GM12878 (cell line): ENCODE measurements around the gene ZBTB3. TPM values are rescaled to one million over a fixed set of nuclear protein-coding genes. Genes with fewer than 3 reads are reported as not detected.

Source experiments
- CBFB ChIP-seq: IDR thresholded peaks from 2 replicates; pipeline ENCODE4 v1.6.1; 2016; ENCODE audit warnings: antibody characterized with exemption, low read depth
- CBX3 ChIP-seq: fragments of 200-600 bp; sonication (generic); IDR thresholded peaks from 2 replicates; pipeline ENCODE4 v1.6.1; 2016; ENCODE audit warnings: low read depth, borderline replicate concordance
- CREB1 ChIP-seq: IDR thresholded peaks from 2 replicates; pipeline ENCODE4 v1.6.1; 2012; ENCODE audit warnings: low read depth, mild to moderate bottlenecking, inconsistent platforms
- FOXM1 ChIP-seq: IDR thresholded peaks from 2 replicates; pipeline ENCODE4 v1.6.1; 2012; ENCODE audit warnings: low read depth, mild to moderate bottlenecking, inconsistent platforms, low read length, moderate library complexity
- JUNB ChIP-seq: IDR thresholded peaks from 2 replicates; pipeline ENCODE4 v1.6.1; 2016; ENCODE audit warnings: antibody characterized with exemption, mild to moderate bottlenecking
- PML ChIP-seq: IDR thresholded peaks from 2 replicates; pipeline ENCODE4 v1.6.1; 2012; ENCODE audit warnings: low read length, inconsistent platforms
- POLR2AphosphoS2 ChIP-seq: IDR thresholded peaks from 2 replicates; pipeline ENCODE4 v1.6.1; 2011; ENCODE audit warnings: low read depth, mild to moderate bottlenecking, low read length, improper control_type of control experiment, moderate library complexity
- RAD51 ChIP-seq: fragments of 450-650 bp; IDR thresholded peaks from 2 replicates; pipeline ENCODE4 v1.6.1; 2016; ENCODE audit warnings: moderate library complexity, mild to moderate bottlenecking, inconsistent platforms
- RELA ChIP-seq: fragments of 450-650 bp; IDR thresholded peaks from 2 replicates; pipeline ENCODE4 v1.8.0; 2014; ENCODE audit warnings: borderline replicate concordance; ENCODE audit not compliant: partially characterized antibody
- RUNX3 ChIP-seq: IDR thresholded peaks from 2 replicates; pipeline ENCODE4 v1.6.1; 2012; ENCODE audit warnings: low read length, inconsistent platforms
- TCF3 ChIP-seq: IDR thresholded peaks from 2 replicates; pipeline ENCODE4 v1.6.1; 2012; ENCODE audit warnings: low read depth, mild to moderate bottlenecking, low read length, borderline replicate concordance; ENCODE audit not compliant: insufficient read depth
- polyA plus RNA-seq, 11 experiments: library from polyadenylated mRNA; depleted of rRNA in 4 of 11; unstranded in 6 of 11; stranded (reverse) in 5 of 11; fragments of >200 nt; fragmentation: Nextera tagmentation in 4 of 11; fragmentation: Illumina TruSeq in 1 of 11; extraction: Ambion mirVana in 4 of 11; extraction: Trizol in 1 of 11; gene quantifications; 1 replicate in 1 of 11; 2 replicates in 10 of 11; pipeline versions ENCODE4 v1.2.1 to v1.2.3, GENCODE V29; 2011 to 2016; ENCODE audit warnings: inconsistent platforms in 2 of 11, missing spikeins in 2 of 11, low read depth in 1 of 11
- total RNA-seq, 4 experiments: library from RNA; depleted of rRNA in 3 of 4; stranded (reverse); fragments of >200 nt in 3 of 4; fragmentation: Illumina TruSeq in 1 of 4; extraction: Trizol in 1 of 4; gene quantifications; 2 replicates each; pipeline versions ENCODE4 v1.2.1 to v1.2.3, GENCODE V29; 2013 to 2021
- TF ChIP-seq, protein P1 (sequence below): fragments of 450-650 bp; IDR thresholded peaks from 2 replicates; pipeline ENCODE4 v1.6.1; 2018; ENCODE audit warnings: mild to moderate bottlenecking, low read depth, moderate library complexity; ENCODE audit not compliant: partially characterized antibody
- TF ChIP-seq, protein P2 (sequence below): fragments of 450-650 bp; IDR thresholded peaks from 2 replicates; pipeline ENCODE4 v1.6.1; 2017; ENCODE audit warnings: antibody characterized with exemption, mild to moderate bottlenecking, moderate library complexity
- TF ChIP-seq, protein P3 (sequence below): fragments of 450-650 bp; formaldehyde crosslinking; IDR thresholded peaks from 2 replicates; pipeline ENCODE4 v1.5.0; 2022; ENCODE audit warnings: mild to moderate bottlenecking, missing genetic modification characterization
- TF ChIP-seq, protein P4 (sequence below): IDR thresholded peaks from 2 replicates; pipeline ENCODE4 v1.6.1; 2011; ENCODE audit warnings: borderline replicate concordance, low read depth, mild to moderate bottlenecking, moderate library complexity, low read length; ENCODE audit not compliant: insufficient read depth, poor library complexity, severe bottlenecking

Gene ZBTB3
- total and polyA plus RNA-seq, 10 of the 15 experiments (the other 5 are each of a cell fraction or from before 2014, with no cell fraction given): 1.4 to 7.7 (median 4.8) TPM

GRCh38 chr11:62753736-62754603 lies at the start of gene ZBTB3 (continued):
- no peak for TF ChIP-seq FOXM1
- TF ChIP-seq RUNX3: peak; percentile 37; the same call in 1 of the 2 replicates
- no peak for TF ChIP-seq RELA
- no peak for TF ChIP-seq TCF3
- TF ChIP-seq, protein P1, sequence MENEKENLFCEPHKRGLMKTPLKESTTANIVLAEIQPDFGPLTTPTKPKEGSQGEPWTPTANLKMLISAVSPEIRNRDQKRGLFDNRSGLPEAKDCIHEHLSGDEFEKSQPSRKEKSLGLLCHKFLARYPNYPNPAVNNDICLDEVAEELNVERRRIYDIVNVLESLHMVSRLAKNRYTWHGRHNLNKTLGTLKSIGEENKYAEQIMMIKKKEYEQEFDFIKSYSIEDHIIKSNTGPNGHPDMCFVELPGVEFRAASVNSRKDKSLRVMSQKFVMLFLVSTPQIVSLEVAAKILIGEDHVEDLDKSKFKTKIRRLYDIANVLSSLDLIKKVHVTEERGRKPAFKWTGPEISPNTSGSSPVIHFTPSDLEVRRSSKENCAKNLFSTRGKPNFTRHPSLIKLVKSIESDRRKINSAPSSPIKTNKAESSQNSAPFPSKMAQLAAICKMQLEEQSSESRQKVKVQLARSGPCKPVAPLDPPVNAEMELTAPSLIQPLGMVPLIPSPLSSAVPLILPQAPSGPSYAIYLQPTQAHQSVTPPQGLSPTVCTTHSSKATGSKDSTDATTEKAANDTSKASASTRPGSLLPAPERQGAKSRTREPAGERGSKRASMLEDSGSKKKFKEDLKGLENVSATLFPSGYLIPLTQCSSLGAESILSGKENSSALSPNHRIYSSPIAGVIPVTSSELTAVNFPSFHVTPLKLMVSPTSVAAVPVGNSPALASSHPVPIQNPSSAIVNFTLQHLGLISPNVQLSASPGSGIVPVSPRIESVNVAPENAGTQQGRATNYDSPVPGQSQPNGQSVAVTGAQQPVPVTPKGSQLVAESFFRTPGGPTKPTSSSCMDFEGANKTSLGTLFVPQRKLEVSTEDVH: peak; percentile 69
- TF ChIP-seq, protein P2, sequence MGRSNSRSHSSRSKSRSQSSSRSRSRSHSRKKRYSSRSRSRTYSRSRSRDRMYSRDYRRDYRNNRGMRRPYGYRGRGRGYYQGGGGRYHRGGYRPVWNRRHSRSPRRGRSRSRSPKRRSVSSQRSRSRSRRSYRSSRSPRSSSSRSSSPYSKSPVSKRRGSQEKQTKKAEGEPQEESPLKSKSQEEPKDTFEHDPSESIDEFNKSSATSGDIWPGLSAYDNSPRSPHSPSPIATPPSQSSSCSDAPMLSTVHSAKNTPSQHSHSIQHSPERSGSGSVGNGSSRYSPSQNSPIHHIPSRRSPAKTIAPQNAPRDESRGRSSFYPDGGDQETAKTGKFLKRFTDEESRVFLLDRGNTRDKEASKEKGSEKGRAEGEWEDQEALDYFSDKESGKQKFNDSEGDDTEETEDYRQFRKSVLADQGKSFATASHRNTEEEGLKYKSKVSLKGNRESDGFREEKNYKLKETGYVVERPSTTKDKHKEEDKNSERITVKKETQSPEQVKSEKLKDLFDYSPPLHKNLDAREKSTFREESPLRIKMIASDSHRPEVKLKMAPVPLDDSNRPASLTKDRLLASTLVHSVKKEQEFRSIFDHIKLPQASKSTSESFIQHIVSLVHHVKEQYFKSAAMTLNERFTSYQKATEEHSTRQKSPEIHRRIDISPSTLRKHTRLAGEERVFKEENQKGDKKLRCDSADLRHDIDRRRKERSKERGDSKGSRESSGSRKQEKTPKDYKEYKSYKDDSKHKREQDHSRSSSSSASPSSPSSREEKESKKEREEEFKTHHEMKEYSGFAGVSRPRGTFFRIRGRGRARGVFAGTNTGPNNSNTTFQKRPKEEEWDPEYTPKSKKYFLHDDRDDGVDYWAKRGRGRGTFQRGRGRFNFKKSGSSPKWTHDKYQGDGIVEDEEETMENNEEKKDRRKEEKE: no peak
- no peak for TF ChIP-seq RAD51
- TF ChIP-seq CREB1: peak; percentile 66
- TF ChIP-seq, protein P3, sequence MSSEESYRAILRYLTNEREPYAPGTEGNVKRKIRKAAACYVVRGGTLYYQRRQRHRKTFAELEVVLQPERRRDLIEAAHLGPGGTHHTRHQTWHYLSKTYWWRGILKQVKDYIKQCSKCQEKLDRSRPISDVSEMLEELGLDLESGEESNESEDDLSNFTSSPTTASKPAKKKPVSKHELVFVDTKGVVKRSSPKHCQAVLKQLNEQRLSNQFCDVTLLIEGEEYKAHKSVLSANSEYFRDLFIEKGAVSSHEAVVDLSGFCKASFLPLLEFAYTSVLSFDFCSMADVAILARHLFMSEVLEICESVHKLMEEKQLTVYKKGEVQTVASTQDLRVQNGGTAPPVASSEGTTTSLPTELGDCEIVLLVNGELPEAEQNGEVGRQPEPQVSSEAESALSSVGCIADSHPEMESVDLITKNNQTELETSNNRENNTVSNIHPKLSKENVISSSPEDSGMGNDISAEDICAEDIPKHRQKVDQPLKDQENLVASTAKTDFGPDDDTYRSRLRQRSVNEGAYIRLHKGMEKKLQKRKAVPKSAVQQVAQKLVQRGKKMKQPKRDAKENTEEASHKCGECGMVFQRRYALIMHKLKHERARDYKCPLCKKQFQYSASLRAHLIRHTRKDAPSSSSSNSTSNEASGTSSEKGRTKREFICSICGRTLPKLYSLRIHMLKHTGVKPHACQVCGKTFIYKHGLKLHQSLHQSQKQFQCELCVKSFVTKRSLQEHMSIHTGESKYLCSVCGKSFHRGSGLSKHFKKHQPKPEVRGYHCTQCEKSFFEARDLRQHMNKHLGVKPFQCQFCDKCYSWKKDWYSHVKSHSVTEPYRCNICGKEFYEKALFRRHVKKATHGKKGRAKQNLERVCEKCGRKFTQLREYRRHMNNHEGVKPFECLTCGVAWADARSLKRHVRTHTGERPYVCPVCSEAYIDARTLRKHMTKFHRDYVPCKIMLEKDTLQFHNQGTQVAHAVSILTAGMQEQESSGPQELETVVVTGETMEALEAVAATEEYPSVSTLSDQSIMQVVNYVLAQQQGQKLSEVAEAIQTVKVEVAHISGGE (CRISPR knock-in tag): no peak
- peak; percentile 75 for TF ChIP-seq POLR2AphosphoS2
- peak; percentile 51; the same call in 1 of the 2 replicates for TF ChIP-seq CBFB
- no peak for TF ChIP-seq CBX3
- TF ChIP-seq, protein P4, sequence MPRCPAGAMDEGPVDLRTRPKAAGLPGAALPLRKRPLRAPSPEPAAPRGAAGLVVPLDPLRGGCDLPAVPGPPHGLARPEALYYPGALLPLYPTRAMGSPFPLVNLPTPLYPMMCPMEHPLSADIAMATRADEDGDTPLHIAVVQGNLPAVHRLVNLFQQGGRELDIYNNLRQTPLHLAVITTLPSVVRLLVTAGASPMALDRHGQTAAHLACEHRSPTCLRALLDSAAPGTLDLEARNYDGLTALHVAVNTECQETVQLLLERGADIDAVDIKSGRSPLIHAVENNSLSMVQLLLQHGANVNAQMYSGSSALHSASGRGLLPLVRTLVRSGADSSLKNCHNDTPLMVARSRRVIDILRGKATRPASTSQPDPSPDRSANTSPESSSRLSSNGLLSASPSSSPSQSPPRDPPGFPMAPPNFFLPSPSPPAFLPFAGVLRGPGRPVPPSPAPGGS: no peak
- TF ChIP-seq JUNB: no peak
- TF ChIP-seq PML: peak; percentile 98
